A549 (cell line): Measurements from ENCODE around the gene GPATCH4.

Source experiments
- CEBPB ChIP-seq, 2 experiments: fragments of >200 bp in 1 of 2; sonication (Bioruptor Twin) in 1 of 2; formaldehyde crosslinking in 1 of 2; IDR thresholded peaks; 2 replicates each; pipeline ENCODE4 v1.6.1; 2012 to 2016
- EP300 ChIP-seq, 2 experiments: fragments of >200 bp; sonication (Bioruptor Twin); formaldehyde crosslinking; IDR thresholded peaks; 2 replicates in 1 of 2; 3 replicates in 1 of 2; pipeline ENCODE4 v1.6.1; 2016 to 2017
- JUNB ChIP-seq: fragments of >200 bp; sonication (Bioruptor Twin); formaldehyde crosslinking; IDR thresholded peaks from 2 replicates; pipeline ENCODE4 v1.6.1; 2016
- KDM5A ChIP-seq: fragments of 200-600 bp; sonication (generic); IDR thresholded peaks from 2 replicates; pipeline ENCODE4 v1.6.1; 2016; ENCODE audit warnings: antibody characterized with exemption, mild to moderate bottlenecking
- PHF8 ChIP-seq: fragments of 200-600 bp; sonication (generic); IDR thresholded peaks from 2 replicates; pipeline ENCODE4 v1.6.1; 2016; ENCODE audit warnings: low read depth, mild to moderate bottlenecking, antibody characterized with exemption, moderate library complexity, borderline replicate concordance
- TF ChIP-seq, protein P1 (sequence below): fragments of 200-600 bp; sonication (generic); IDR thresholded peaks from 2 replicates; pipeline ENCODE4 v1.6.1; 2016; ENCODE audit warnings: antibody characterized with exemption, mild to moderate bottlenecking, moderate library complexity
- TF ChIP-seq, protein P2 (sequence below): fragments of >200 bp; sonication (Bioruptor Twin); formaldehyde crosslinking; IDR thresholded peaks from 3 replicates; pipeline ENCODE4 v1.5.1; 2016

DNA sequence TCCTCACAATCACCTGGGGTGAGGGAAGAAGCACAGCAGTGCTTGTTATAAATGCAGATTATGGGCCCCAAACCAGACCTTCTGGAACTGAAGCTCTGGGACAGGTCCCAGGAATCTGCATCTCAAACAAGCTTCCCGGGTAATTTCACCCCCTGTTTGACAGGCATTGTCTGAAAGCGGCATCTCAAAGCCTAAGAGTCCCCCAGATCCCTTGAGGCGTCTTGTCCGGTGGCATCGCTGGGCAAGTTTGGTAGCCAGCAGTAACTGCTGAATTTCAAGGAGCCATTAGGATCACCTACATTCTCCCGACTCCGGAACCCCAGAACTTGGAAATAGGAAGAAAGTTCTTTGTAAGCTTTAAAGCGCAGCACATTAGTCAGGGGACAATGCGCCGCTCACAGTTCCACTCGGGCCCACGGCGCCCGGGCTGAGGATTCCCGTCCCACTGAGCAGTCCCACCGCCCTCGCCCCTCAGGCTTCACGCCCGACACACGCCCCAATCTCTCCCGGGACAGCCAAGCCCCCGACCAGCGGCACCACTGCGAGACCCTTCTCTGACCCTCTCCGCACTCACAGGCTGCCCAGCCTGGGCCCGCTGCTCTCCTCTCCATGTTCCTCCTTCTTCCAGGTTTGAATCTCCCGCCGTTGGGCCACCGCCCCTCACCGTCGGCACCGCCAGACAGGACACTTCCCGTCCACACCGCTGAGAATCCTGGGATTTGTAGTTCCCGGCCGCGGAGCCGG lies 29.2 kb downstream of the GPATCH4 start, which contains the start of gene IQGAP3:
- TF ChIP-seq CEBPB (IDR thresholded peaks at IDR 0.05) (no peak), EP300 (IDR thresholded peaks at IDR 0.05) (no peak), PHF8 (no peak), KDM5A (peak; percentile 88), JUNB (no peak)
- TF ChIP-seq, protein P1, sequence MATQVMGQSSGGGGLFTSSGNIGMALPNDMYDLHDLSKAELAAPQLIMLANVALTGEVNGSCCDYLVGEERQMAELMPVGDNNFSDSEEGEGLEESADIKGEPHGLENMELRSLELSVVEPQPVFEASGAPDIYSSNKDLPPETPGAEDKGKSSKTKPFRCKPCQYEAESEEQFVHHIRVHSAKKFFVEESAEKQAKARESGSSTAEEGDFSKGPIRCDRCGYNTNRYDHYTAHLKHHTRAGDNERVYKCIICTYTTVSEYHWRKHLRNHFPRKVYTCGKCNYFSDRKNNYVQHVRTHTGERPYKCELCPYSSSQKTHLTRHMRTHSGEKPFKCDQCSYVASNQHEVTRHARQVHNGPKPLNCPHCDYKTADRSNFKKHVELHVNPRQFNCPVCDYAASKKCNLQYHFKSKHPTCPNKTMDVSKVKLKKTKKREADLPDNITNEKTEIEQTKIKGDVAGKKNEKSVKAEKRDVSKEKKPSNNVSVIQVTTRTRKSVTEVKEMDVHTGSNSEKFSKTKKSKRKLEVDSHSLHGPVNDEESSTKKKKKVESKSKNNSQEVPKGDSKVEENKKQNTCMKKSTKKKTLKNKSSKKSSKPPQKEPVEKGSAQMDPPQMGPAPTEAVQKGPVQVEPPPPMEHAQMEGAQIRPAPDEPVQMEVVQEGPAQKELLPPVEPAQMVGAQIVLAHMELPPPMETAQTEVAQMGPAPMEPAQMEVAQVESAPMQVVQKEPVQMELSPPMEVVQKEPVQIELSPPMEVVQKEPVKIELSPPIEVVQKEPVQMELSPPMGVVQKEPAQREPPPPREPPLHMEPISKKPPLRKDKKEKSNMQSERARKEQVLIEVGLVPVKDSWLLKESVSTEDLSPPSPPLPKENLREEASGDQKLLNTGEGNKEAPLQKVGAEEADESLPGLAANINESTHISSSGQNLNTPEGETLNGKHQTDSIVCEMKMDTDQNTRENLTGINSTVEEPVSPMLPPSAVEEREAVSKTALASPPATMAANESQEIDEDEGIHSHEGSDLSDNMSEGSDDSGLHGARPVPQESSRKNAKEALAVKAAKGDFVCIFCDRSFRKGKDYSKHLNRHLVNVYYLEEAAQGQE = no peak
- TF ChIP-seq, protein P2, sequence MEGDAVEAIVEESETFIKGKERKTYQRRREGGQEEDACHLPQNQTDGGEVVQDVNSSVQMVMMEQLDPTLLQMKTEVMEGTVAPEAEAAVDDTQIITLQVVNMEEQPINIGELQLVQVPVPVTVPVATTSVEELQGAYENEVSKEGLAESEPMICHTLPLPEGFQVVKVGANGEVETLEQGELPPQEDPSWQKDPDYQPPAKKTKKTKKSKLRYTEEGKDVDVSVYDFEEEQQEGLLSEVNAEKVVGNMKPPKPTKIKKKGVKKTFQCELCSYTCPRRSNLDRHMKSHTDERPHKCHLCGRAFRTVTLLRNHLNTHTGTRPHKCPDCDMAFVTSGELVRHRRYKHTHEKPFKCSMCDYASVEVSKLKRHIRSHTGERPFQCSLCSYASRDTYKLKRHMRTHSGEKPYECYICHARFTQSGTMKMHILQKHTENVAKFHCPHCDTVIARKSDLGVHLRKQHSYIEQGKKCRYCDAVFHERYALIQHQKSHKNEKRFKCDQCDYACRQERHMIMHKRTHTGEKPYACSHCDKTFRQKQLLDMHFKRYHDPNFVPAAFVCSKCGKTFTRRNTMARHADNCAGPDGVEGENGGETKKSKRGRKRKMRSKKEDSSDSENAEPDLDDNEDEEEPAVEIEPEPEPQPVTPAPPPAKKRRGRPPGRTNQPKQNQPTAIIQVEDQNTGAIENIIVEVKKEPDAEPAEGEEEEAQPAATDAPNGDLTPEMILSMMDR = no peak
